HG03097 (cell line): ENCODE results near the gene PRICKLE2.

Source experiments
- ATAC-seq: cut with Tn5 transposase; IDR thresholded peaks from one replicate; pipeline ENCODE4 v1.9.1; 2021; ENCODE audit not compliant: unreplicated experiment, low FRiP score

PRICKLE2 gene

DNA sequence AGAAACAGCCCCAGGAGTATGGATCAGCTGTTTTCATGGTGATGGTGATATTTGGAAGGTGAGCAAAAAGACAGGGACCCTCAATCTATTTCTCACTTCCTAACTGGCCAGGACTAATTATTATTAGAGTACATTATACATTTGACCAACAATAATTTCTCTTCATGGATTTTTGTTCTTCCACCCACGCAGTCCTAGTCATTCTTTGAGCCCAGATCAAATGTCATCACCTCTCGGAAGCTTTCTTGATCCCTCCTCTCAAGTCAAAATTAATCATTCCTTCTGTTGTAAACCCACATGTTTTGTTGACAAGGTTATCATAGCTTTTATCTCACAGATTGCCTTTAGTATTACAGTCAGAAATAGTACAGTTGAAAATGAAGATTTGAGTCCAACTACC, 29.2 kb upstream of the PRICKLE2 start:
- no peak for ATAC-seq

DNA sequence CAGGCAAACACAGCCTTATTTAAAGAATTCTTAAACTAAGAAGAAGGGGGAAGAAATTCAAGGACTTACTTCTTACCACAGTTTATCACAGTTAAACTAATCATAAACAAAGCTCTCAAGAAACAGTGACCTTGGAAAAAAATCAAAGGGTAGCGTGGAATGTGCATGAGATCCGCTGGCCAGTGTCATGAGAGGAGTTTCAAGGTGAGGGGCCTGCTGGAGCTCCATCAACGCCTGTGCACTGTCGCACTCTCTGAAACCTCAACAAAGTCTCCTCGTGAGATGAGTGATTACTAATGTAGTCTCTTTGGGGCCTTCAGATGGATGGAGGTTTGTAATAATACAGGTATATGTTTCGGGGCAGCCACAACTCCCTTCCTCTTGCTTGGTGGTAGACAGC, 28.4 kb upstream of the PRICKLE2 start:
- ATAC-seq: no peak

DNA sequence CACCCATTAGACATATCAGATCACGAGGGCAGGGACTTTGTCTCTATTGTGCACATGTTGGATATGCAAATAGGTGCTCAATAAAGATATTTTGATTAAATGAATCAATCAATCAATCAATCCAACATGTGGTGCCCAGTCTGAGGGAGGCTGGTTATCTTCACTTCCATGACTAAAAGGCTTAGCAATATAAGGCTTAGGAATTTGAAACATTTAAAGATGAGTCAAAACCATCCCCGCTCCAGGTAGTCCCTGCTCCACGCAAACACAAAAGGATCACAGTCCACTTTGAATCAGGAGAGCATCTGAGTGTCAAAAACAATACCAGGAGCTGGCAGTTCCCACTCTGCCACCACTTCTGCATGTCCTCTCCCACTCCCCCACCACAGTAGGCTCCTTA, 25.8 kb upstream of the PRICKLE2 start:
- ATAC-seq: no peak

DNA sequence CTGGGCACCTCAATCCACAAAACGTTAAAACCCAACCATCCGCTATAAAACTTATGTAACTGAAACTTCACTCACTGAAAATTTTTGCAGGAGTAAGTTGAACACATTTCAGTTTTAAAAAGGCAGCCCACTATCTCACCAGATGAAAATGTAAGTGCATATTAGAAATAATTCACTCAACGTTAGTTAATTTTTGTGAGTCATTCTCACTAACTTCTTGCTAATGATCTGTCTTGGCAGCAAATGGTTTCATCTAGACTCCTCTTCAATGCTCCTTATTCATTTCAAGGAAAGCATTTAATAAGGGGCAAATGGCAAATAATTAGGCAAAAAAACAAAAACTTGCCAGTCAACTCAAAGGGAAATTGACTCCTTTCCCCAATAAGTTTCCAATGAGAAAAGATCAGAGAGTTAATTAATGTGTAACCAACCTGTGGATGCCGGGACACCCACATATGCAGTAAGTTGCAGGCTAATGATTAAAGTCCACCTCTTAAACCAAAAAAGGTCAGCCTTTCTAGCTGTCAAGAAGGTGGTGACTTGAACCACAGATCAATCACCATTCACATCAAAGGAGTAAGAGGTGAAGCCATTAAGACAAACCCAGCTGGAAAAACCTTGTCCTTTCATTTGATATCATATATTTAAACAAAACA, 22.9 kb upstream of the PRICKLE2 start:
- no peak for ATAC-seq

DNA sequence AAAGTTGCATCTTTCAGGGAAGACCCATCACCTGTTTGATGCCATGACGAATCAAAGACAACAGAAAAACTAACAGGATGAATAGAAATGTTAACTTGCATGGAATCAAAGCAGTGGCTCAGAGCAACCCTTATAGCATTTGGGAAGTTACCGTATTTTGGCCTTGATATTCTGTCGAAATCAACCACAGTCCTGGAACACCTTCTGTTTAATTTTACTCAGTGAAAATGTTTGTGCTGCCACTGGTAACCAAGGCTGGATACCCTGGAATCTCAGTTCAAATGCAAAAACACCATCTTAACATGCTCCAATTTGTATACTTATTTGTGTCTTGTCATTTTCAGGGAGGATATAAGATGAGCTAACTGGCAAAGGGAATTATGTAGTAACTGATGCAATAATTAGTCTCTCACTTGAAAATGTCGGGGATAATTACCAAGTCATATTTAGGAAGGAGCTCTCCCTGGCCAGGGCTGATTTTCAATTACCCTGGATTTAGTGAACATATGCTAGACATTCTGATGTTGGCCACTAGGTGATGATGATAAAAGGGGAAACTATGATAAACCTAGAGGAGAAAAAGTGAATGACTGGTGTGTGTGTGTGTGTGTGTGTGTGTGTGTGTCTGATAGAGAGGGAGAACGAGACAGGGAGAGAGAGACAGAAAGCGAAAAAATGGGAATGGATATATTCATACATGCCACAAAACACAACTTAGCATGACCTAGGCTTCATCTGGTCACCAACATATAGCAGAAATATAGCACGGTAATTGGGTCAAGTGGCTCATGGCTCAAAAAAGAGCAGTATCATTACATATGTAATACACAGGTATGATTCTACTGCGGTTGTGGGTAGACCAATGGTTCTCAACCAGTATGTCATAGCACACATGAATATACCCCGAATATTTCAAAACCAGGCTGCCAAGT, 19.0 kb upstream of the PRICKLE2 start:
- no peak for ATAC-seq

DNA sequence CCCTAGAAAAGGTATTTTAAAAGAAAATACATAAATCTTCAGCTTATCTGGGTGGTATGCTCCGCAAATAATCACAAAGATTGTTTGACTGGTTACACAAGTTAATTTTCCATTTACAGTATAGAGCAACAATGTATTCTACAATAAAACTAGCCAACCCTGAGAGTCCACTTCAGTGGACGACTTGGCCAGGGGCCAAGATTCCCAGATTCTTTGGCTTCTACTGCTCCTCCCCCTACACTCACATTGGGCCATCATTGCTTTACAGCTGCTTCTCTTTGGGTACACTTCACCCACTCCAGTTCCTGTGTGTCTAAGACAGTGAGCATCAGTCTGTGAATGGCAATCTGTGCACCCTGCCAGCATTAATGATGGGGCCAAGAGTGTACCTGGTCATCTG, 17.2 kb upstream of the PRICKLE2 start:
- ATAC-seq: no peak

DNA sequence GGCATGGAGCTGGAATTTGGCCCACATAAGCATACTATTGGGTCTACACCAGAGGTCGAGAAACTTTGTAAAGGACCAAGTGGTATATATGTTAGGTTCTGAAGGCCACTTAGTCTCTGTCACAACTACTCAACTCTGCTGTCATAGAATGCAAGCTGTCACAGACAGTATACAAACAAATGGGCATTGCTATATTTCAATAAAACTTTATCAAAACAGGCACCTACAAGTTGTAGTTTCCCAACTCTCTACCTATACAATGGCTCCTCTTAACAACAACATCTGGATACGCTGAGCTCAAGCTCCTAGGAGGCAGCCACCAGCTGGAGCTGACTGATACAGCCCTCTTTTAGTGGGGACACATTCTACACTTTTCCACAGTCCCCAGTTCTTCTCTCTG, 15.7 kb upstream of the PRICKLE2 start:
- no peak for ATAC-seq

DNA sequence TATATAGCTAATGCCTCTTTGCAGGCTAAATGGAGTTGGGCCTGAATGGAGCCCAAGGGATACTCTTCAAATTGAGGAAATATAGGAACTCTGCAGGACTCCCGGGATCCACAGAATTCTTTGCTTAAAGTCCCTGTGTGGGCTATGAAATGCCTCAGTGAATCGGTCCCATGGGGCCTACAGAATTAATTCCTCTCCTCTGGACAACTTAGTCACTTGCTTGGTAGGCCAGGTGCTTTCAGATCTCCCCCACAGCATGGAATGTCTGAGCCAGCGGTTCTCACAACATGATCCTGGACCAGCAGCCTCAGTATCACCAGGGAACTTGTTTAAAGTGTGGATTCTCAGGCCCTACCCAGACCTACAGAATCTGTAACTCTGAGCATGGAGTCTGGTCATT, 15.1 kb upstream of the PRICKLE2 start:
- no peak for ATAC-seq

DNA sequence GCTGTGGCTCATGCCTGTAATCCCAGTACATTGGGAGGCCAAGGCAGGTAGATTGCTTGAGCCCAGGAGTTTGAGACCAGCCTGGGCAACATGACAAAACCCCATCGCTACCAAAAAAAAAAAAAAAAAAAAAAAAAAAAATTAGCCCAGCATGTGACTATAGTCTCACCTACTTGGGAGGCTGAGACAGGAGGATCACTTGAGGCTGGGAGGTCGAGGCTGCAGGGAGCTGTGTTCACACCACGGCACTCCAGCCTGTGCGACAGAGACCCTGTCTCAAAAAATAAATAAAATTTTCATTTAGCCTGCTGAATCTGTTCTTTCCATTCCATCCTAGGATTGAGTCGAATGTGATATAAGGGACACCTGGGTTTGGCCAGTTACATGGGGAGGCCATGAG, 14.6 kb upstream of the PRICKLE2 start:
- ATAC-seq: no peak

DNA sequence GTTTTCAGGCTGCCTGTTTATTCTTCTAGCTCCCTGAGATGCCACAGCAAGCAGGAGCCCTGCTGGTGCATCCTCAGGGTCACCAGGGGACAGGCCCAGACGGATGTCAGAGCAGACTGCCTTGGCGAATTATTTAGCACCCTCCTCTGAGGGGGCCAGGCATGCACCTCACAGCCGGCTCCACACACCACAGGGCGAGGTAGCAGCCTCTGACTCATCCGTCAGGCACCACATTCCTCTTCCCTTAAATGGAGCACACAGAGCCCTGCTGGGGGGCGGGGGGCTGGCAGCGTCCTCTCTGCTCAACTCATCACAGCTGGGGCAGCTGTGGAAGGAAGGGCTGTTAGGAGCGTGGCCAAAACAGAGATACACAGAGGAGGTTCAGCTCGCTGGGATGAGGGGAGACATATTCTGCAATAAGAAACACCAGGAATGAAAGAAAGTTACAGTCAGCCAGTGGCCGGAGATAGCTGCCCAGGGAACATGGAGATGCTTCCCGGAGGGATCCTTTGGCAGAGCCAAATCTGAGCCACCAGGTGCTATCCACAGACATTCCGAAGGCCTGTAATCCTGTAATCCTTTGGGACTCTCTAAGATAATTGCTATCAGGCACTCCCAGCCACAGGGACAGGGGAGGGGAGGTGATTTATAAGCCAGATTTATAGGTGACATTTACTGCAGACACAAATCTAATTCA, 13.9 kb upstream of the PRICKLE2 start:
- ATAC-seq: no peak

DNA sequence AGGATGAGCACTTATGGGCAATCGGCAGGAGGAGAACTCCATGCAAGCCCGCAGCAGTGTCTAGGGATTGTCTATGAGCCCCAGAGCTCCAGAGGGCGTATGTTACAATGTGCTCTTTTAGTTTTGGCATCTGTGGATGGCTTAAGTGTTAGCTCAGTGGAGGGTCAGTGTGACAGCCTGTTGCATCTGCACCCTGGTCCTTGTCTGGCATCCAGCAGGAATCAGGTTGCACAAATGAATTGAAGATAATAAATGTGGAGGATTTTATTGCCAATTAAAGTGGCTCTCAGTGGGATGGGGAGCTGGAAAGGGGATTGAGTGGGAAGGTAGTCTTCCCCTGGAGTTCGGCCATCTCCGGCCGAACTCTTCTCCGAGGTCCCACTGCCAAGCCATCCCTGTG, 11.8 kb upstream of the PRICKLE2 start:
- no peak for ATAC-seq

DNA sequence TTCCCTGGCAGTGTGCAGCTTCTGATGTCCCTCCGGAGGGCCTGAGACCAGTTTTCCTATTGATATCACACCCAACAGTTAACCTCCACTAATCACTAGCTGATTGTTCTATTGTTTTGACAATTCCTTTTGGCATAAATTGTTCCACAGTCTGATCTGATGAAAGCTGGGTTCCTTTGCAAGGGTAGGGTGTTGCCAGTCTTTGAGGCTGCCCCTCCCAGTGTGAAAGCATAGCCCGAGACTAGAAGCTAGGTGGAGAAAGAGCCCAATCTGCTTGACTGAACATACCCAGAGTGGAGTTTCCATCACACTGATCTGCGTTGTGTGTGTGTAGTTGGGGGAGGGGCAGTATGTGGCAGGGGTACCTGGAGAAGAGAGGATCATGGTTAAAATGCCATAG, 10.3 kb upstream of the PRICKLE2 start:
- no peak for ATAC-seq

DNA sequence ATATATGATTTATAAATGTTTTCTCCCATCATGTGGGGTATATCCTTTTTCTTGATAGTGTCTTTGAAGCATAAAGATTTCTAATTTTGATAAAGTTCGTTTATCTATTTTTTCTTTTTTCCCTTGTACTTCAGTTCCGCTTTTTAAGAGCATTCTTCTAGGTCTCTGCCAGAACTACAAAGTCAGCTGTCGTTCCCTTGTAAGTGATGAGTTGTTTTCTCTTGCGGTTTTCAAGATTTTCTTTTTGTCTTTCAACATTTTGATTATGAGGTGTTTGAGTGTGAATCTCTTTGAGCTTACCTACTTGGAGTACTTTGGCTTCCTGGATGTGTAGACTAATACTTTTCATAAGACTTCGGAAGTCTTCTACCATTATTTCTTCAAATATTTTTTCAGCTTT, 9.3 kb upstream of the PRICKLE2 start:
- no peak for ATAC-seq

DNA sequence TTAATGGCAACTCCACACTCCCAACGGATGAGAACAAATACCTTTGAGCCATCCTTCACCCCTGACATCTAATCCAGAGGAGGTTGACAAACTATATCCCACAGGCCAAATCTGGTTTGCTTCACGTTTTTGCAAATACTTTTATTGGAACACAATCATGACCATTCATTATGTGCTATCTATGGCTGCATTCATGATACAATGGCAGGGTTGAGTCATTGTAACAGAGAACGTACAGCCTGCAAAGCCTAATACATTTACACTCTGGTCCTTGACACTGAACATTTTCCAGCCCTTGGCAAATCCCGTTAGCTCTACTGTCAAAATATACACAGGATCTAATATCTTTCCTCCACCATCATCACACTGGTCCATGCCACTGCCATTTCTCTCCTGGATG, 7.6 kb upstream of the PRICKLE2 start:
- ATAC-seq: no peak

DNA sequence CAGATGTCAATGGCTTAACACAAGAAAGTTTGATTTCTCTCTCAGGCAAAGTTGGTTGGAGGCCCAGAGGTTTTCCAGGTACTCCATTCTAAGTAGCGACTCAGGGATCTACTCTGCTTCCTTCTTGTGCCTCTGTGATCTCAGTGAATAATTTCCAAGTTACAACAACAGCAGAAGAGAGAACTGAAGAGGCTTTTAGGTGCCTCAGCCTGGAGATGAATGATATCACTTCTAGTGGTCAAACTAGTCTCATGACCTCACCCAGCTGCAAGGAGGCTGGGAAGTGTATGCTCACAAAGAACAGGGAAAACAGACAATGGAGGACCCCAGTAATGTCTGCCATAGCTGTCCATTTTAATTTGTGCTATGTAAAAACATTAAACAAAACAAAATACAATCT, 4.6 kb upstream of the PRICKLE2 start:
- no peak for ATAC-seq

DNA sequence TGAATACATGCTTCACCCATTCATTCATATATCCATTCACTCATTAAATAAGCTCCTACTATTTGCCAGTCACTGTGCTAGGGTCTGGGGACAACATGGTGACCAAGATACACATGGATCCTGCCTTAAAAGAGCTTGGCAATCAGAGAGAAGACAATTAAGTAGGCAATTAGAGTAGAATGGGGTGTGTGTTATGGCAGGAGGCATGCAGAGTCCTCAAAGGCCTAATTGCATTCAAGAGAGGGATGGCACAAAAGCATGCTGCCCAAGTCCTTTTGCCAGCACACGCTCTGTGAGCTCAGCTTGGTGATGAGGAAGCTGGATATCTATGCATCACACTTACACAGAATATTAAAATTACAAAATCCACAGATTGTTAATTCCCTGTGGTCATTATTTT, 2.8 kb upstream of the PRICKLE2 start:
- no peak for ATAC-seq

DNA sequence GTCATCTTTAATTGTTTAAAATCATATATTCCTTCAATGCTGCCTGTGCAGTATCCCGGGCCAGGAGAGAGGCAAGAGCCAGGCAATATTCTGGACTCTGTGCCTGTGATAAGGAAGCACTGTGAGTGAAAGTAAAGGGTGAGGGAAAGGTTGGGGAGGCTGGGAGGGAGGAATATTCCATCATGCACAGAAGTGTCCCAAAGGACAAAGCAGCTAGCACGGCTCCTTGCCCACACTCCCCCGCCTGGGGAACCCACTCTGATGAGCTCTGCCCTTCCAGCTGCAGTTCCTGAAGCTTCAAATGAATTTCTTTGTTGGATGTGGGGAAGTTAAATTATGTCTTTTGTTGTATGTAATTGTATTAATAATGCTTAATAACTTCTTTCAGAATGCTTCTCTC, 1.5 kb upstream of the PRICKLE2 start:
- ATAC-seq: no peak

DNA sequence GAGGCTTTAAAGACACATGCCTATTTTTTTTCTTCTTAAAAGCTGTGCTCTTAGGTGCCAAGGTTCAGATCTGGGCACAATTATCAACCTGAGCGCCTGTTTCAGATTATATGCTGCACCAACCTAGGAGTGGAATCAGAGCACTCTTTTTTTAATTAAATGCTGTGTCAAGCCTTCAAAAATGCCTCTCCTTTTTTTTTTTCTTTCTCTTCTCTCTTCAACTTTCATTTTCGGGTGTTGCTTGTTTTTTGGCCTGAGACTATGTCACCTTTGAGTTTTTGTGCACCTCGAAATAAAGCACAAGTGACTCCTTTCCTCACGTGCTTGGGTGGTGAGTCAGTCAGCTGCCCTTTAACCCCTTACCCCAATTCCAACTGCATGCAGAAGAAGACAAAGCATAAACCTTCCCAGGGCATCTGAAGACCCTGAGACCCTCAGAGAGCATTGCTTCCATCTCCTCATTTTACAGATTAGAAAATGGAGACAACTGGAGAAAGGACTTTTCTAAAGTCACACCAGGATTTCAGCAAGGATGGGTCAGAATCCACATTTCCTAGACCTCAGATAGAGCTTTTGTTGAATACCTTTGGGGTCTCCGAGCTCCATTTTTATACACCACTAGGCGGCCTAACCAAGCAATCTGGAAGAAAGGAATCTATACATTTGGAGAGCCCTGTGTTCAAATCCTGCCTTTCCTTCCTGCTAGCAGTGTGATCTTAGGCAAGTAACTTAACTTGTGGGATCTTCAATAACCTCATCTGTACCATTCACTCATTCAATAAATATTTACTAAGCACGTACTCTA, 631 bp upstream of the PRICKLE2 start:
- no peak for ATAC-seq

DNA sequence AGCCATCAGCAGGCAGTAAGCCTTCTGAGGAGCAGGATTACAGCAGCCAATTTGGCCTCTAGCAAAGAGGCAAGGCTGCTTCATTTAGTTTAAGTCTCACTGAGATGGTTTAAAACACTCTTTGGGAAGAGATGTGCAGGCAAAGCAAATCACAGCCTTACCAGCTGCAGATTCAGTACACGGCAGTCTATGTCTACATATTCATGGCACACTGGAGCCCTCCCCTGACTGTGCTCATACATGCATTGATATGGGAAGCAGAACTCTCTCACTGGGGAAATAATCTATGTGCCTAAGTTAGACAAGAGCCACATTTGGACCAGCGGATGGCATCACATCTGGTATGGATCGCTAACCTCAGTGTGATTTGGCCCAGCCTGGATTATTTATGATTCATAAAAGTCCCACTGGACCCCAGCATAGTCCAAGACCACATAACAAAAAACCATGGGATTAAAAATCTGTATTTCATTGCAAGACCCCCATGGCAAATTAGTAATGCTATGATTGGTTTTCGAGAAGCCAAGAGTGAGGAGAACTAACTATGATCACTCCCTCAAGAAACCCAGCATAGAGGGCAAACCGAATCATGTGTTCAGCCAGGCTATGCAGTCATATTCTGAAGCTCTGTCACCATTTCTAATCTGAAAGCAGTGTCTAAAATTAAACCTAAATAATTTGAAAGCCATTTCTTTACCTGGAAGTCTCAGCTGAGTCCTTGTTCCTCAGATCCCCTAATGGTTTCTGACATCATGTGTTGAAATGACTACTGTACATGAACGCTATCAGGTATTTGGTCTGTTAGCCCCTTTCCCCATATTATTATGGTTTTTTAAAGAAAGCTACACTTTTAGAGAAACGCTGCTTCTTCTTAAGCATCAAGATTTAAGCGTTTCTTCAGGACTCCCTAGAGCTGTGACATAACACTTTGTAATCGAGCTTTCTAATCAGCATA, 1.2 kb downstream of the PRICKLE2 start:
- ATAC-seq: no peak
